ENCODE measurements around the gene DONSON. TPM values are rescaled to one million over a fixed set of nuclear protein-coding genes. Genes with fewer than 3 reads are reported as not detected.

Gene DONSON
- total RNA-seq, 4 donors from 2014 or later, result 4.2 to 13.3 (median 6.7) TPM

- peaks cover 54 to 60% of the 10 kb centered on the region in 2 donors for H3K36me3 ChIP-seq
These were observed 29.6 kb downstream of the DONSON start for GRCh38 chr21:33558777-33559421.

GRCh38 chr21:33557447-33557846 is 31.0 kb downstream of the DONSON start:
- H3K27ac ChIP-seq, result no peak overlapping the region
- H3K9me3 ChIP-seq, result no peaks in the 10 kb centered on the region
- peaks cover 66 to 73% of the 10 kb centered on the region in 2 donors for H3K36me3 ChIP-seq
- intact Hi-C loops (cut with DNase I), result no loop called here
- no peak for DNase-seq
- H3K4me3 ChIP-seq (replicated peaks in 1 of 3), result no peak overlapping the region
- 97% methylated on average over 19 of the region's 19 CpGs for WGBS, 2 donors
- H3K4me1 ChIP-seq, result peaks cover 5 to 24% of the 10 kb centered on the region in 2 donors
- no peaks in the 10 kb centered on the region for H3K27me3 ChIP-seq
- no peak for TF ChIP-seq POLR2A (IDR thresholded peaks at IDR 0.05)
- TF ChIP-seq, protein P1, sequence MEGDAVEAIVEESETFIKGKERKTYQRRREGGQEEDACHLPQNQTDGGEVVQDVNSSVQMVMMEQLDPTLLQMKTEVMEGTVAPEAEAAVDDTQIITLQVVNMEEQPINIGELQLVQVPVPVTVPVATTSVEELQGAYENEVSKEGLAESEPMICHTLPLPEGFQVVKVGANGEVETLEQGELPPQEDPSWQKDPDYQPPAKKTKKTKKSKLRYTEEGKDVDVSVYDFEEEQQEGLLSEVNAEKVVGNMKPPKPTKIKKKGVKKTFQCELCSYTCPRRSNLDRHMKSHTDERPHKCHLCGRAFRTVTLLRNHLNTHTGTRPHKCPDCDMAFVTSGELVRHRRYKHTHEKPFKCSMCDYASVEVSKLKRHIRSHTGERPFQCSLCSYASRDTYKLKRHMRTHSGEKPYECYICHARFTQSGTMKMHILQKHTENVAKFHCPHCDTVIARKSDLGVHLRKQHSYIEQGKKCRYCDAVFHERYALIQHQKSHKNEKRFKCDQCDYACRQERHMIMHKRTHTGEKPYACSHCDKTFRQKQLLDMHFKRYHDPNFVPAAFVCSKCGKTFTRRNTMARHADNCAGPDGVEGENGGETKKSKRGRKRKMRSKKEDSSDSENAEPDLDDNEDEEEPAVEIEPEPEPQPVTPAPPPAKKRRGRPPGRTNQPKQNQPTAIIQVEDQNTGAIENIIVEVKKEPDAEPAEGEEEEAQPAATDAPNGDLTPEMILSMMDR (IDR thresholded peaks at IDR 0.05), result no peak

More at GRCh38 chr21:33558777-33559421, 29.6 kb downstream of the DONSON start:
- WGBS, 2 donors, result 92 to 94% methylated on average over 4 of the region's 4 CpGs
- Histone ChIP-seq H3K27me3 (no peaks in the 10 kb centered on the region), H3K27ac (no peak overlapping the region), H3K4me3 (replicated peaks in 1 of 3) (no peak overlapping the region), H3K9me3 (no peaks in the 10 kb centered on the region), H3K4me1 (peaks cover 5 to 24% of the 10 kb centered on the region in 2 donors)
- TF ChIP-seq, protein P1 (IDR thresholded peaks at IDR 0.05), result no peak
- no peak for TF ChIP-seq POLR2A (IDR thresholded peaks at IDR 0.05)
- intact Hi-C loops (cut with DNase I), result no loop called here
- DNase-seq, result no peak

DNA sequence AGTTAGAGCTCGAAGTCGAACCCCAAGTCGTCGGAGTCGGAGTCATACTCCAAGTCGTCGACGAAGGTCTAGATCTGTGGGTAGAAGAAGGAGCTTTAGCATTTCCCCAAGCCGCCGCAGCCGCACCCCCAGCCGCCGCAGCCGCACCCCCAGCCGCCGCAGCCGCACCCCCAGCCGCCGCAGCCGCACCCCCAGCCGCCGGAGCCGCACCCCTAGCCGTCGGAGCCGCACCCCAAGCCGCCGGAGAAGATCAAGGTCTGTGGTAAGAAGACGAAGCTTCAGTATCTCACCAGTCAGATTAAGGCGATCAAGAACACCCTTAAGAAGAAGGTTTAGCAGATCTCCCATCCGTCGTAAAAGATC is 33.5 kb downstream of the DONSON start:
- WGBS, 2 donors, result 97 to 100% methylated on average over 29 to 32 of the region's 32 CpGs
- no peaks in the 10 kb centered on the region for H3K27me3 ChIP-seq
- TF ChIP-seq, protein P1 (IDR thresholded peaks at IDR 0.05), result no peak
- TF ChIP-seq POLR2A (IDR thresholded peaks at IDR 0.05), result no peak
- H3K36me3 ChIP-seq, result peaks cover 78 to 79% of the 10 kb centered on the region in 2 donors
- H3K4me3 ChIP-seq (replicated peaks in 1 of 3), result no peak overlapping the region
- DNase-seq, result no peak
- H3K4me1 ChIP-seq, result peaks cover 5 to 14% of the 10 kb centered on the region in 2 donors
- no peak overlapping the region for H3K27ac ChIP-seq
- intact Hi-C loops (cut with DNase I), result no loop called here
- H3K9me3 ChIP-seq, result no peaks in the 10 kb centered on the region

DNA sequence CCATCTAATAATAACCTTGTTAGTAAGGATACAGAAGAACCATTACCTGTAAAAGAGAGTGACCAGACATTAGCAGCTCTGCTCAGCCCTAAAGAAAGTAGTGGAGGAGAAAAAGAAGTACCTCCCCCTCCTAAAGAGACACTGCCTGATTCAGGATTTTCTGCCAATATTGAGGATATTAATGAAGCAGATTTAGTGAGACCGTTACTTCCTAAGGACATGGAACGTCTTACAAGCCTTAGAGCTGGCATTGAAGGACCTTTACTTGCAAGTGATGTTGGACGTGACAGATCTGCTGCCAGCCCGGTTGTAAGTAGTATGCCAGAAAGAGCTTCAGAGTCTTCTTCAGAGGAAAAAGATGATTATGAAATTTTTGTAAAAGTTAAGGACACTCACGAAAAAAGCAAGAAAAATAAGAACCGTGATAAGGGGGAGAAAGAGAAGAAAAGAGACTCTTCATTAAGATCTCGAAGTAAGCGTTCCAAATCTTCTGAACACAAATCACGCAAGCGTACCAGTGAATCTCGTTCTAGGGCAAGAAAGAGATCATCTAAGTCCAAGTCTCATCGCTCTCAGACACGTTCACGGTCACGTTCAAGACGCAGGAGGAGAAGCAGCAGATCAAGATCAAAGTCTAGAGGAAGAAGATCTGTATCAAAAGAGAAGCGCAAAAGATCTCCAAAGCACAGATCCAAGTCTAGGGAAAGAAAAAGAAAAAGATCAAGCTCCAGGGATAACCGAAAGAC is 34.1 kb downstream of the DONSON start:
- H3K4me3 ChIP-seq (replicated peaks in 1 of 3), result no peak overlapping the region
- H3K27ac ChIP-seq, result no peak overlapping the region
- H3K9me3 ChIP-seq, result no peaks in the 10 kb centered on the region
- peaks cover 5 to 14% of the 10 kb centered on the region in 2 donors for H3K4me1 ChIP-seq
- no peak for DNase-seq
- intact Hi-C loops (cut with DNase I), result no loop called here
- TF ChIP-seq, protein P1 (IDR thresholded peaks at IDR 0.05), result no peak
- TF ChIP-seq POLR2A (IDR thresholded peaks at IDR 0.05), result no peak
- no peaks in the 10 kb centered on the region for H3K27me3 ChIP-seq
- H3K36me3 ChIP-seq, result peaks cover 78 to 79% of the 10 kb centered on the region in 2 donors
- WGBS, 2 donors, result 93 to 96% methylated on average over 18 of the region's 18 CpGs

Data from thyroid gland (tissue), 4 donors.